HG03354 (cell line): ENCODE data around the gene HRH1.

Experiments used
- ATAC-seq: cut with Tn5 transposase; IDR thresholded peaks from one replicate; pipeline ENCODE4 v1.9.1; 2021; ENCODE audit warnings: mild to moderate bottlenecking; ENCODE audit not compliant: unreplicated experiment, poor library complexity, severe bottlenecking

HRH1 gene

GRCh38 chr3:11300970-11301369 lies 146.7 kb downstream of the HRH1 start:
- peak; percentile 92 for ATAC-seq

GRCh38 chr3:11302444-11302843 lies 148.2 kb downstream of the HRH1 start:
- no peak for ATAC-seq

- ATAC-seq = no peak
Observed at GRCh38 chr3:11304175-11304574, 149.9 kb downstream of the HRH1 start.

DNA sequence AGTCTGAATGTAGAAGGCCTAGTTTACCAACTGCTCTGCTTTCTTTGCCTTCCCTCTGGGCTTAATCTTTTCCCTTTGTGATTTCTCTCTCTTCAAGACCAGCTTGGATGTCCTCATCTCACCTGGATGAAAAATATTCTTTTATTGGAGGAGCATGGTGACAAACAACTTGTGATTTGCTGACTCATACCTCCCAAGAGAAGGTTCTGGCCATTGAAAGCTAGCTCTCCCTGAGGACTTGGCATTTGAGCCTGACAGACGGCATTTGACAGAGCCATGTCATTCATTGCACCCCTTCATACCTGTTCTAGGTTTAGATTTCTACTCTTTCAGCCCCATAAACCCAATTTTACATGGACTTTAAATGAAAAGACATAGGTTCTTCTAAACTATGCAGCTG lies 151.2 kb downstream of the HRH1 start:
- no peak for ATAC-seq

DNA sequence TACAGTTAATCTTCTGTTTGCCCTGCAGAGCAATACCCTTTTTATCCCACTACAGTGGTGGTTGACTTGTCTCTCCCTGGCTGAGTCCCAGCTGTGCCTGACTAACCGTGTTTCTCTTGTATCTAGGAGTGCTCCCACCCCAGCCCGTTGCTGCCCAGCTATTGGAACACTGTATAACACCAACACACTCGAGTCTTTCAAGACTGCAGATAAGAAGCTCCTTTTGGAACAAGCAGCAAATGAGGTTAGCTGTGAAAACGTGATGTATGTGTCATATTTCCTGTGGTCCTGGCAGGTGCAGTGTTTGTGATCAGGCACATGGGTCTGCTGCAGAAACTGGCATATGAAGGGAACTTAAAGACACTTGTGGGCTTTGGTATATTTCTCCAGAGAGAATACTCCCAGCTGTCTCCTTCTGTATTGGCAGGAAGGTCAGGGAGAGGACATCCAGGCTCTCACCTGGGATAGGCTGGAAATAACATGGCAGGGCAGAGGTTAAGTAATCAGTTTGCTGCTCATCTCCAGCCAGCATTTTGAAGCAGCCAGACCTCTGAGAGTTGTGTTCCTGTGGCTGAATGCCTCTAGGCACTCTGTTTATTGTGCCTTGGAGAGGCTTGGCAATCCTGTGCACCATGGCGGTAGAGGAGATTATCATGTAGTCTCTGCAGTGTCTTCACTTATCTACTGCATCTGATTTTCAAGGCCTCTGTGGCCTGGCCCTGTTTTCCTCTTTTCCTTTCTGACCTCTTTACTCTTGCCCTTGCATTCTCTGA lies 152.7 kb downstream of the HRH1 start:
- peak; percentile 79 for ATAC-seq

GRCh38 chr3:11307830-11308432 lies 153.6 kb downstream of the HRH1 start:
- ATAC-seq = no peak

DNA sequence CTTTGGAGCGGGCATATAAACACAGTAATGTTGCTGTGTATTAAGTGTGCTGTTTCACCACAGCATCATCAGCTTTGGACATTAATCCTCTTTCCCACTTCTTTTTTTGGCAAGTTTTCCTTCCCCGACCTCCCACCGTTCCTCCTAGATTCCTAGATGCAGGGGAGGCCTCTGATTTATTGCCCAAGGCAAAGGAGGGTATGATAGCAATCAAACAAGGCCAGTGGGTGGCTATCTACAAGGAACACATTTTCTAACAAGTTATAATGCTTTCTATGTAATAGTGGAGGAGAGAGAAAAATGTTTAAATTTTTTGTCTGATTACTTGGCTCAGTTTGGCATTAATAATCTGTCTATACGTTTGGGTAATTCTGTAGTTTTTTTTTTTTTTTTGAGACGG lies 156.0 kb downstream of the HRH1 start:
- ATAC-seq = no peak

- no peak for ATAC-seq
Observed at GRCh38 chr3:11312166-11312565, 157.9 kb downstream of the HRH1 start.
